ENCODE results near the gene THUMPD2. TPM values are rescaled to one million over a fixed set of nuclear protein-coding genes. Genes with fewer than 3 reads are reported as not detected.

The THUMPD2 gene
- total RNA-seq, 1 donor from 2014 or later, result 5.7 TPM

DNA sequence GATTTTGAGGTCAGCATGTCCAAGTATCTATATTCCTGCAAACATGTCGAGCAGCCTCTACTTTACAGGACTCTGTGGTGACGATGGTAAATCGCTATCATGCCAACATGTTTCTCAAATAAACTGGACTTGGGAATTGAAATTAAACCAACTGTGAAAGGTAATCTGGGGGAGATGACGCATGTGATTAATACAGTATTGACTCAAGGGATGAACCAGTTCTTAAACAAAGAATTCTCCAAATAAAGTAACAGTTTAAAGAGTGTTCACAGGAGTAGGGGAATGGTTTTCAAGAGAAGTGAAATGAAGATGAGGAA is 54.3 kb downstream of the THUMPD2 start:
- intact Hi-C loops (cut with DNase I), result no loop called here
- no peak for DNase-seq

GRCh38 chr2:39723946-39724827 is 54.9 kb downstream of the THUMPD2 start:
- peak; percentile 74 for ATAC-seq (ENCODE audit: poor library complexity)
- intact Hi-C loops (cut with DNase I), result no loop called here
- DNase-seq, result no peak

More for the DNA sequence above, 54.3 kb downstream of the THUMPD2 start:
- ATAC-seq (ENCODE audit: poor library complexity), result no peak

GRCh38 chr2:39723497-39723896 is 55.6 kb downstream of the THUMPD2 start:
- ATAC-seq (ENCODE audit: poor library complexity) (peak; percentile 40), DNase-seq (no peak)
- intact Hi-C loops (cut with DNase I), result no loop called here

GRCh38 chr2:39720970-39721369 is 58.1 kb downstream of the THUMPD2 start:
- no peak for ATAC-seq (ENCODE audit: poor library complexity)
- intact Hi-C loops (cut with DNase I), result no loop called here

DNA sequence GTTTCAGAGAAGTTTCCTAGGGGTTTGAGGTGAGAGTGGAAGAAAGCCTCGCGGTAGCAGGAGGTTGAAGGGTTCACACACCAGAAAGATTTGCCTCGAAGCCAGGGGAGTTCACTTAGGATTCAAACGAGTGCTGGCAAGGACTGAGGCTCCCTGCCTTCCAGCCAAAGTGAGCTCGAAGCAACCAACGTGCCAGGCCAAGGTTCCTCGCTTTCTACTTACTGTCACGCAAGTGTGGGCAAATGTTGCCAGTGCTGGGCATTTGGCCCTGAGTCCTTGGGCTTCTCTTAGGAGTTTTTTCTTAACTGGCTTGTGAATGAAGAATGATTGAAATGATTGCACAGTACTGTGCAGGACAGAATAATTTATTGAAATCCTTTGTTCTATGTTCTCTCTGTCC is 59.7 kb downstream of the THUMPD2 start:
- intact Hi-C loops (cut with DNase I), result no loop called here
- no peak for ATAC-seq (ENCODE audit: poor library complexity)
- peak; percentile 42 for DNase-seq

More at GRCh38 chr2:39720970-39721369, 58.1 kb downstream of the THUMPD2 start:
- DNase-seq, result no peak

GRCh38 chr2:39718483-39718882 is 60.6 kb downstream of the THUMPD2 start:
- intact Hi-C loops (cut with DNase I), result no loop called here
- ATAC-seq (ENCODE audit: poor library complexity) (no peak), DNase-seq (no peak)

DNA sequence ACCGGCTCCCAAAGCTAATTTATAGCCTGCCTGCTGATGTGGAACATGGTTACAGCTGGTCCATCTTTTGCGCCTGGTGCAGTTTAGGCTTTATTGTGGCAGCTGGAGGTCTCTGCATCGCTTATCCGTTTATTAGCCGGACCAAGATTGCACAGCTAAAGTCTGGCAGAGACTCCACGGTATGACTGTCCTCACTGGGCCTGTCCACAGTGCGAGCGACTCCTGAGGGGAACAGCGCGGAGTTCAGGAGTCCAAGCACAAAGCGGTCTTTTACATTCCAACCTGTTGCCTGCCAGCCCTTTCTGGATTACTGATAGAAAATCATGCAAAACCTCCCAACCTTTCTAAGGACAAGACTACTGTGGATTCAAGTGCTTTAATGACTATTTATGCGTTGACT is 62.0 kb downstream of the THUMPD2 start:
- ATAC-seq (ENCODE audit: poor library complexity) (no peak), DNase-seq (no peak)
- intact Hi-C loops (cut with DNase I), result no loop called here

GRCh38 chr2:39715822-39716221 is 63.2 kb downstream of the THUMPD2 start:
- ATAC-seq (ENCODE audit: poor library complexity) (no peak), DNase-seq (no peak)
- intact Hi-C loops (cut with DNase I), result no loop called here

GRCh38 chr2:39715095-39715494 is 64.0 kb downstream of the THUMPD2 start:
- intact Hi-C loops (cut with DNase I), result no loop called here
- ATAC-seq (ENCODE audit: poor library complexity) (no peak), DNase-seq (no peak)

GRCh38 chr2:39712953-39713352 is 66.1 kb downstream of the THUMPD2 start:
- DNase-seq (no peak), ATAC-seq (ENCODE audit: poor library complexity) (no peak)
- intact Hi-C loops (cut with DNase I), result no loop called here

- intact Hi-C loops (cut with DNase I), result no loop called here
- ATAC-seq (ENCODE audit: poor library complexity) (no peak), DNase-seq (no peak)
These were observed 68.3 kb downstream of the THUMPD2 start for GRCh38 chr2:39710807-39711206.

GRCh38 chr2:39708003-39708402 is 71.1 kb downstream of the THUMPD2 start:
- intact Hi-C loops (cut with DNase I), result no loop called here
- DNase-seq (no peak), ATAC-seq (ENCODE audit: poor library complexity) (no peak)

- DNase-seq (no peak), ATAC-seq (ENCODE audit: poor library complexity) (no peak)
- intact Hi-C loops (cut with DNase I), result no loop called here
These were observed 72.1 kb downstream of the THUMPD2 start for GRCh38 chr2:39706945-39707344.

DNA sequence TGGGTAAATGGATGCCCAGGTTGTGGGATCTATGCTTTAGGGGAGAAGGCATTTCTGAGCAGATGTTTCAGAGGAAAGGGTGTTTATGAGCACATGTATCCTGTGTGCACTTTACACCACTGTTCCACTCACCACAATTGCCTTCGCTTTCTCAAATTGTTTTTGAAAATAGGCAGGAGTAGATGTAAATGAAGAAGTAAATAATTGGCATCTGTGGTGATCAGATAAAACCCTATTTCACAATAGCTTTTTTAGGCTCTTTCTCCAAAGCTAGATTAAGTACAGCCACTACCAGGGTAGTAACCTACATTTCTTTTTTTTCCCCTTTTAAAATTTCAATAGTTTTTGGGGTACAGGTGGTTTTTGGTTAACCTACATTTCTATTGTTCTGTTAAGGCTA is 72.7 kb downstream of the THUMPD2 start:
- intact Hi-C loops (cut with DNase I), result no loop called here
- no peak for ATAC-seq (ENCODE audit: poor library complexity)
- DNase-seq, result no peak

DNA sequence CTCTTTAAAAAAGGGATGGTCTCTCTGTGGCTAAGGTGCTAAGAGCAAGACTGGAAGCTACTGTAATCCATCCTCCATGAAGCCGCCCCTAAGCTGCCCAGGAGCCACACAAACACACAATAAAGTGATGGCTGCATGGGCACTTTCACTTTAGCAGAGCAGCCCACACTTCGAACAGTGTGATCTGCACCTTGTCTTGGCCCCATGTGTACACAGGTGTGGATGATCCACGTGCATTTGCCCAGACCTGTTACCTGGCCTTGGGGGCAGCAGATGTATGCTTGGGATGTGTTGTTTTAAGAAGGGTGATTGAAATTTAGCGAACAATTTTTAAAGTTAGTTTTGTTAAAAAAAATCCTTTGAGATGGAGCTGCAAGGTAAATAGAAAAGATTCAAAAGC is 73.4 kb downstream of the THUMPD2 start:
- intact Hi-C loops (cut with DNase I), result no loop called here
- ATAC-seq (ENCODE audit: poor library complexity) (no peak), DNase-seq (no peak)

GRCh38 chr2:39704540-39704939 is 74.5 kb downstream of the THUMPD2 start:
- intact Hi-C loops (cut with DNase I), result no loop called here
- no peak for ATAC-seq (ENCODE audit: poor library complexity)
- no peak for DNase-seq

DNA sequence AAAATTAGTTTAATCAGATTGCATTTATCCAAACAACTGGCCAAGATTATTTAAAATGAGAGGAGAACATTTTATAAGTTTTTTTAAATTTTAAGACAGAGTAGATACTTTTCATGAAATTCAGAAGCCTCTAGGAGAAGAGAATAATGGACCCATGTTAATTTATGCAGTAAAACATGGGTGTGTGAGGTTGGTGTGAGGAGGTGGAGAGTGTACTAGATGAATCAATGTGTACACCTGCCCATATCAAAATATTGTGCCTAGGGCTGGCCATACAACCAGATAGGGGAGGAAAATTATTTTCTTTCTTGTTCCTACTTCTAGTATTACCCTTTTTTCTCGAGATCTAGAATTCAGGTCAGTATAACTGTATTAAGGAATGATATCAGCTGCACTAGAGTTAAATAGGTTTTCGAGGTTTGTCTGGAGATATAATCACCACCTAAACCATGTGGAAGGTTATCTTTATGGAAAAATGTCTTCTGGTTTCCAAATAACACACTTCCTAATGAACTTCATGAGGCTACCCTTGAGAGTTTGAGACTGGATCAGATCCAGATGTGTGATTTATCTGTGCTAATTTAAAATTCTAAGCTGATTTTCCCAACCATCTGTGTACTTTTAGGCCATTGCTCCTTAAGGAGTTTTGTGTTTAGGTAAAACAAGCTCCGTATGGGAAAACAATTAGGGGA is 75.7 kb downstream of the THUMPD2 start:
- no peak for DNase-seq
- intact Hi-C loops (cut with DNase I), result no loop called here
- ATAC-seq (ENCODE audit: poor library complexity), result no peak

- no peak for DNase-seq
- ATAC-seq (ENCODE audit: poor library complexity), result no peak
- intact Hi-C loops (cut with DNase I), result no loop called here
These were observed 77.9 kb downstream of the THUMPD2 start for GRCh38 chr2:39701137-39701536.

DNA sequence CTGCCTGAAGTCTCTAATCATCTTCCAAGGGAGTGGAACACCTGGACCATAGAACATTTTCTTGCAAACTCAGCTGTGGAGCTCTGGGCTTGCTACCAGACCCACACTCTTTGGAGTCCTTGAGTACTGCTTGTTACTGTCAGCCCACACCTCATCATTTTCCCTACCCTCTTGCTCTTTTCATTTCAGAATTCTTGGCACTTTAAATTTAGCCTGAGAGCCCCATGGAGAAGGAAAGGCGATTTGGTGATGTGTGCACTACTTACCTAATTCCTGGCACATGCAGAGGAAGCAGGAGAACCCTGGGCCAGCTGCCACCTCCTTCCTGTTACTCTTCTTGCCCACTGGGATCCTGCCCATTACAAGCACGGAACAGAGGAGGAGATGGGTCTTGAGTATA is 81.6 kb downstream of the THUMPD2 start:
- intact Hi-C loops (cut with DNase I), result loop anchor here (5.0 to 10.0 kb wide), 3 partner anchors 105 to 323 kb away; no protein-coding TSS in a partner anchor
- peak; percentile 79 for ATAC-seq (ENCODE audit: poor library complexity)
- DNase-seq, result peak; percentile 56

DNA sequence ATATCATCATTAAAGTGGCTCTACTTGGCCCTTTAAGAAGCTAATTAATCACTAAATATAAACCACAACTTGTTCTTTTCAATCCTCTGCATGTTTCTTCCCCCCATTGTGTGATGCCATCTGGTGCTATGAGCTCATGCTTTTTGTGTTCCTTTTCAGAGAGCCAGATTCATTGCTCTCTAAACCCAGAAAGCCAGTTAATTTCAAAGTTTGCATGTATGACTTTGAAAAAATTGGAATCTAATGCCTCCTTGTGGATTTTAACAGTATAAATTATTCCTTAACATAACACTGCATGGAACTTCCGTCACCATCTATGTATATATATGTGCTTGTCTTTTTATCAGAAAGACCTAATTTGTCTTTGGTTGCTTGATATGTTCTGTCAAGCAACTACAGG is 82.2 kb downstream of the THUMPD2 start:
- DNase-seq (no peak), ATAC-seq (ENCODE audit: poor library complexity) (peak; percentile 79)
- intact Hi-C loops (cut with DNase I), result loop anchor here (5.0 to 10.0 kb wide), 3 partner anchors 105 to 322 kb away; no protein-coding TSS in a partner anchor
